ENCODE measurements around the gene GART. TPM values are rescaled to one million over a fixed set of nuclear protein-coding genes. Genes with fewer than 3 reads are reported as not detected.

The GART gene
- total RNA-seq, 1 experiment from 2014 or later: 241 TPM

- POLR2A ChIA-PET: no interaction called here
- RAD21 ChIA-PET (ENCODE audit: low non-redundant PET in 1 of 2, low total read pairs in 2 of 2, uncharacterized antibody in 2 of 2, unreplicated experiment in 2 of 2): no interaction called here
- H3K4me1 ChIP-seq (ENCODE audit: control insufficient read depth in 1 of 2, insufficient read depth in 2 of 2, low read length in 2 of 2): no peaks in the 10 kb centered on the region
- no peak overlapping the region for H3K27ac ChIP-seq (ENCODE audit: low read depth, low read length)
- no peaks in the 10 kb centered on the region for H3K27me3 ChIP-seq (ENCODE audit: insufficient read depth, low read length)
- no peak for TF ChIP-seq ZFX (IDR thresholded peaks at IDR 0.05)
- TF ChIP-seq SP1 (IDR thresholded peaks at IDR 0.05; ENCODE audit: low read depth): no peak
- TF ChIP-seq EZH2 (IDR thresholded peaks at IDR 0.05): no peak
- no peak for TF ChIP-seq POLR2AphosphoS5 (IDR thresholded peaks at IDR 0.05; ENCODE audit: low read depth, low read length)
- TF ChIP-seq ZBTB33 (IDR thresholded peaks at IDR 0.05; ENCODE audit: extremely low read depth, insufficient replicate concordance, low read length): no peak
- no peak for TF ChIP-seq YY1 (IDR thresholded peaks at IDR 0.05; ENCODE audit: extremely low read depth, insufficient replicate concordance, low read depth, low read length)
- no peak for TF ChIP-seq CBX3 (IDR thresholded peaks at IDR 0.05; ENCODE audit: low read depth)
- no peak for TF ChIP-seq TCF7L2 (IDR thresholded peaks at IDR 0.05; ENCODE audit: borderline replicate concordance, extremely low read depth, insufficient read depth, insufficient read length)
- no peak for TF ChIP-seq SRF (IDR thresholded peaks at IDR 0.05; ENCODE audit: low read depth)
- no peak for TF ChIP-seq ZNF274 (IDR thresholded peaks at IDR 0.05; ENCODE audit: low read depth, low read length)
- no peak for TF ChIP-seq ATF3 (IDR thresholded peaks at IDR 0.05)
- TF ChIP-seq JUND (IDR thresholded peaks at IDR 0.05): no peak
- intact Hi-C loops (cut with micrococcal nuclease): no loop called here
- ATAC-seq (no peak), DNase-seq (ENCODE audit: low read depth, low spot score) (no peak)
- H4K20me1 ChIP-seq (ENCODE audit: insufficient read depth): peaks cover 54% of the 10 kb centered on the region
- CTCF ChIA-PET: no interaction called here
- H3K4me2 ChIP-seq (ENCODE audit: low read length): no peak overlapping the region
- no TSS peak for BruUV-seq (replicated peaks)
- no peak overlapping the region for H3K9ac ChIP-seq (ENCODE audit: low read length)
- H3K4me3 ChIP-seq (replicated peaks in 1 of 2; ENCODE audit: low read depth in 1 of 2, low read length in 2 of 2): no peak overlapping the region
- H3K9me3 ChIP-seq (ENCODE audit: control insufficient read depth in 1 of 2, insufficient read depth in 1 of 2, low read depth in 1 of 2, low read length in 2 of 2): no peaks in the 10 kb centered on the region
- H2AFZ ChIP-seq (ENCODE audit: low read depth, low read length, poor library complexity, severe bottlenecking): no peak overlapping the region
- peaks cover 100% of the 10 kb centered on the region for H3K79me2 ChIP-seq (ENCODE audit: insufficient read depth, low read length)
- H3K36me3 ChIP-seq (ENCODE audit: control insufficient read depth in 1 of 2, insufficient read depth in 2 of 2, low read length in 2 of 2): peaks cover 78 to 90% of the 10 kb centered on the region in 2 experiments
- H3K9me2 ChIP-seq (ENCODE audit: insufficient read depth): no peaks in the 10 kb centered on the region
Observed at GRCh38 chr21:33552999-33553598, 11.2 kb upstream of the GART start.

Data from HCT116 (cell line).